ENCODE measurements around the gene GNG11. TPM values are rescaled to one million over a fixed set of nuclear protein-coding genes. Genes with fewer than 3 reads are reported as not detected.

Gene GNG11
- total RNA-seq, 1 donor from 2014 or later, result 133 TPM

- no peak for DNase-seq (ENCODE audit: low spot score)
- Mint-ChIP-seq H3K4me3 (ENCODE audit: unreplicated experiment) (no peak overlapping the region), H3K27me3 (ENCODE audit: unreplicated experiment) (no peaks in the 10 kb centered on the region), H3K36me3 (ENCODE audit: low read depth, unreplicated experiment) (no peaks in the 10 kb centered on the region), H3K27ac (ENCODE audit: unreplicated experiment) (no peak overlapping the region), H3K4me1 (ENCODE audit: unreplicated experiment) (no peaks in the 10 kb centered on the region), H3K9me3 (ENCODE audit: unreplicated experiment) (no peaks in the 10 kb centered on the region)
- no peak for TF ChIP-seq CTCF (IDR thresholded peaks at IDR 0.05; ENCODE audit: unreplicated experiment)
These were observed 43.3 kb downstream of the GNG11 start for GRCh38 chr7:93964813-93965212.

- H3K4me1 Mint-ChIP-seq (ENCODE audit: unreplicated experiment), result no peaks in the 10 kb centered on the region
- H3K27me3 Mint-ChIP-seq (ENCODE audit: unreplicated experiment), result no peaks in the 10 kb centered on the region
- no peak overlapping the region for H3K27ac Mint-ChIP-seq (ENCODE audit: unreplicated experiment)
- H3K9me3 Mint-ChIP-seq (ENCODE audit: unreplicated experiment), result no peaks in the 10 kb centered on the region
- H3K4me3 Mint-ChIP-seq (ENCODE audit: unreplicated experiment), result no peak overlapping the region
- DNase-seq (ENCODE audit: low spot score), result no peak
- TF ChIP-seq CTCF (IDR thresholded peaks at IDR 0.05; ENCODE audit: unreplicated experiment), result no peak
- no peaks in the 10 kb centered on the region for H3K36me3 Mint-ChIP-seq (ENCODE audit: low read depth, unreplicated experiment)
These were observed 47.5 kb downstream of the GNG11 start for GRCh38 chr7:93968911-93969620.

- H3K27ac Mint-ChIP-seq (ENCODE audit: unreplicated experiment), result no peak overlapping the region
- TF ChIP-seq CTCF (IDR thresholded peaks at IDR 0.05; ENCODE audit: unreplicated experiment), result no peak
- H3K27me3 Mint-ChIP-seq (ENCODE audit: unreplicated experiment), result no peaks in the 10 kb centered on the region
- no peaks in the 10 kb centered on the region for H3K9me3 Mint-ChIP-seq (ENCODE audit: unreplicated experiment)
- no peak for DNase-seq (ENCODE audit: low spot score)
- no peaks in the 10 kb centered on the region for H3K36me3 Mint-ChIP-seq (ENCODE audit: low read depth, unreplicated experiment)
- no peak overlapping the region for H3K4me3 Mint-ChIP-seq (ENCODE audit: unreplicated experiment)
- no peaks in the 10 kb centered on the region for H3K4me1 Mint-ChIP-seq (ENCODE audit: unreplicated experiment)
These were observed 50.6 kb downstream of the GNG11 start for GRCh38 chr7:93972029-93972725.

GRCh38 chr7:93973134-93973533 is 51.6 kb downstream of the GNG11 start:
- TF ChIP-seq CTCF (IDR thresholded peaks at IDR 0.05; ENCODE audit: unreplicated experiment), result no peak
- DNase-seq (ENCODE audit: low spot score), result no peak
- Mint-ChIP-seq H3K27me3 (ENCODE audit: unreplicated experiment) (no peaks in the 10 kb centered on the region), H3K4me1 (ENCODE audit: unreplicated experiment) (no peaks in the 10 kb centered on the region), H3K4me3 (ENCODE audit: unreplicated experiment) (no peak overlapping the region), H3K9me3 (ENCODE audit: unreplicated experiment) (no peaks in the 10 kb centered on the region), H3K36me3 (ENCODE audit: low read depth, unreplicated experiment) (no peaks in the 10 kb centered on the region), H3K27ac (ENCODE audit: unreplicated experiment) (no peak overlapping the region)
